Measurements from ENCODE around the gene ISG20L2.

ISG20L2 gene

GRCh38 chr1:156728599-156729462 is at the start of gene ISG20L2:
ISG20L2 (minus strand) TSS chr1:156728766; CDS start chr1:156727652, 1,114 bp downstream.
- no peak for TF ChIP-seq CTCF (IDR thresholded peaks at IDR 0.05)

GRCh38 chr1:156777573-156777972 is 49.0 kb upstream of the ISG20L2 start:
- TF ChIP-seq CTCF (IDR thresholded peaks at IDR 0.05) = no peak

GRCh38 chr1:156776942-156777341 is 48.4 kb upstream of the ISG20L2 start:
- no peak for TF ChIP-seq CTCF (IDR thresholded peaks at IDR 0.05)

- TF ChIP-seq CTCF (IDR thresholded peaks at IDR 0.05) = no peak
These were observed 47.2 kb upstream of the ISG20L2 start for GRCh38 chr1:156775799-156776198.

- no peak for TF ChIP-seq CTCF (IDR thresholded peaks at IDR 0.05)
These were observed 45.0 kb upstream of the ISG20L2 start for GRCh38 chr1:156773607-156774006.

GRCh38 chr1:156772728-156773497 is 44.3 kb upstream of the ISG20L2 start:
- TF ChIP-seq CTCF (IDR thresholded peaks at IDR 0.05) = no peak

GRCh38 chr1:156772222-156772621 is 43.7 kb upstream of the ISG20L2 start:
- no peak for TF ChIP-seq CTCF (IDR thresholded peaks at IDR 0.05)
